ENCODE measurements around the gene RYR1.
A peak's percentile ranks its signal among the peaks of the same experiment; 100 is the strongest.

The RYR1 gene

DNA sequence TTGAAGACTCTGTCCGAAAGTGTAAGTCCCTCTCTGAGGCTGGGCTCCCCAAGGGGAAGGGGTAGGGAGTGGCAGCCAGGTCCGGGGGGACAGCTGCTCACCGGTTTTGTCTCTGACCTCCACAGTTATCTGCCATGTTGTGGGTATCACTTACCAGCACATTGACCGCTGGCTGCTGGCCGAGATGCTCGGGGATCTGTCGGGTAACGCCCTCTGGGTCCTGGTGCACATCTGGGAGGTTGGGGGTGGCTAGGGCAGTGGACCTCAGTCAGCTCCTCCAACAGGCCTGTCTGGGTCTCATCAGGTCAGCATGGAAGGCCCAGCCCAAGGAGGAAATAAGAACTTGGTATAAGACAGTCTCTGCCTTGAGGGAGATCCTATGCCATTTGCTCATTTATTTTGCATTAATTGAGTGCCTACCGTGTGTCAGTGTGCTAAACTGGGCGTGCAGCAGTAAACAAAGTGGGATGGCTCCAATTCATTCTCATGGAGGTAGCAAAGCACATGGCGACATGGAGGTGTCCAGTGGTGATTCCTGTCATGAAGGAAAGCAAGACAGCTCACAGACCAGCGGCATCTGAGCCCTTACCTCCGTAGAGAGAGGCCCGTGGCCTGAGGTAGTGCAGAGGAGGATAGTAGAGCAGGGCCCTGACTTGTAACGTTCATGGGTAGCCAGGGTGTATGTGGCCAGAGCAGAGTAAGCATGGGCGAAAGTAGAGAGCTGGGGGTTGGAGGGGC, 199.2 kb downstream of the RYR1 start:
- no peak for TF ChIP-seq JUND (IDR thresholded peaks at IDR 0.05; ENCODE audit: low read depth)
- no peak for DNase-seq (ENCODE audit: low read depth in 1 of 2, low spot score in 1 of 2)
- in situ Hi-C loops (cut with HindIII; ENCODE audit: low pct_unique_long_range_greater_than_20kb, low sequenced_read_pairs), result no loop called here

DNA sequence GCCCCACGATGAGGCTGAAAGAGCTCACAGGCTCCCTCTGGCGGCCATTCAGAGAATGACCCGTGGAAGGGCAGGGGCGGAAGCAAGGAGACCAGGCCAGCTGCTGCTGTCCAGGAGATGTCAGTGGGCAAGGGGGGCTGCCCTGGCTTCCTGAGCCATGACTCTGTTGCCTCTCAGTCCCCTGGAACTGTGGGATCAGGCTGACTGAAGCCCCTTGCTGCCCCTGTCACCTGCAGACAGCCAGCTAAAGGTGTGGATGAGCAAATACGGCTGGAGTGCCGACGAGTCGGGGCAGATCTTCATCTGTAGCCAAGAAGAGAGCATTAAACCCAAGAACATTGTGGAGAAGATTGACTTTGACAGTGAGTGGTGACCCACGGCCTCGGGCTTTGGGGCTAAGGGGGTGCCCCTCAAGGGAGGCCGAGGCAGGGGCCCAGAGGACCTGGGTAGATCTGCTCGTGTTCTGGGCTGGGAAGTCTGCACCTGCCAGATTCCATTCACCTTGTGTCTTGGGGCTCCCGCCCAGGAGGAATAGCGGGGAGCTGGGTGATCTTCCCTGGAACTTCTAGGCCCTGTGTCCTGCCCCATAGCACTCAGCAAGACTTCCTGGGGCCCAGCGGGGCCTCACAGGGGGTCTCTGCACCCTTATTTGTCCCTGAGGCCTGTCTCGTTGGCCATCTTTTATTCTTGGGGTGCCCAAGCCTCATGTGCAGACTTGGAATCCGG, 201.4 kb downstream of the RYR1 start:
- TF ChIP-seq JUND (IDR thresholded peaks at IDR 0.05; ENCODE audit: low read depth), result no peak
- peak in 1 of 2 experiments; percentile 59 for DNase-seq (ENCODE audit: low read depth in 1 of 2, low spot score in 1 of 2)
- in situ Hi-C loops (cut with HindIII; ENCODE audit: low pct_unique_long_range_greater_than_20kb, low sequenced_read_pairs), result no loop called here

DNA sequence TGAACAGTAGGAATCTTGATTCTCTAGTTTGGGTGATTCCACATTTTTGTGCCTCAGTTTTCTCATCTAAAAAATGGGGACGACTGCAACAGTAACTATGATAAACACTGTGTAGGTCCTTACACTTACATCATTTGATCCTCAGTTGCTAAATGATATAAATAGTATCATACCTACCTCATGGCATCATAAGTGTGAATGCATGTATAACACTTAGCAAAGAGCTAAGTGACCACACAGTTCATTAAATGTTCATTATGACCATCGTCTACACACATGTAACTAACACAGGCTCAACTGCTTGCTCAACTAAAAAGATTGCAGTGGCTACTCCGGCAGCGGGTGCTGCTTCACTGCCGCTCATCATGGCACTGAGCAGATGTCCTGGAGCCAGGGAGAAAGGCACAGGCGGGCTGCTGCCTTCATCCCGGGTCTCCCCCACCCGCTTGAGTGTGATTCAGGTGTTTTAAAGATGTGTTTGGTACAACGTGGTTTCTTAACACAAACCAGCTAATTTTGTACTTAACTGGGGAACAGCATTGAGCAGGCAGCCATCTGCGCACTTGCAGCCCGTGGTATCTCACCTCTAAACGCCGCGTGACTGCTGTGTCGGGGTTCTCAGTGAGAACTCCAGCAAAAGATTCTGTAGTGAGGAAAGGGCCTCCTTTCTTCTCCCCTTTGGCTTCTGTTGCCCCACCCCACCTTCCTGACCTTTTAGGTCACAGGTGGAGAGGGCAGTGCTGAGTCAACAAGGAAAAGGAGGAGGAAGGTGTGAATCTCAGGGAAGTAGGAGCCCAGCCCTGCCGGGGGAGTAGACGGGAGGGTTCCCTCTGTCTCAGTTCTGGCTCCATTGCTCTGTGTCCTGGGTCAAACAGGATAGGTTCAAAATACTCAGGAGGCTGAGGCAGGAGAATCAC, 202.2 kb downstream of the RYR1 start:
- no peak for DNase-seq (ENCODE audit: low read depth in 1 of 2, low spot score in 1 of 2)
- in situ Hi-C loops (cut with HindIII; ENCODE audit: low pct_unique_long_range_greater_than_20kb, low sequenced_read_pairs), result no loop called here
- no peak for TF ChIP-seq JUND (IDR thresholded peaks at IDR 0.05; ENCODE audit: low read depth)
